Skeletal muscle tissue (tissue), 4 donors: ENCODE measurements around the gene S100A10. TPM values are rescaled to one million over a fixed set of nuclear protein-coding genes. Genes with fewer than 3 reads are reported as not detected.

Experiments
- H3K27ac ChIP-seq: one replicate; pipeline ENCODE4 v1.7.0; 2013; ENCODE audit warnings: mild to moderate bottlenecking, low read depth, low read length, inconsistent platforms
- H3K27me3 ChIP-seq, 3 donors: one replicate each; pipeline ENCODE4 v1.7.0; 2013; ENCODE audit warnings: low read length in 3 of 3; ENCODE audit not compliant: control insufficient read depth in 3 of 3, insufficient read depth in 3 of 3
- H3K36me3 ChIP-seq, 3 donors: one replicate each; pipeline ENCODE4 v1.7.0; 2013; ENCODE audit warnings: low read length in 3 of 3; ENCODE audit not compliant: control insufficient read depth in 3 of 3, insufficient read depth in 3 of 3
- H3K4me1 ChIP-seq, 3 donors: one replicate each; pipeline ENCODE4 v1.7.0; 2013; ENCODE audit warnings: low read length in 3 of 3, mild to moderate bottlenecking in 3 of 3; ENCODE audit not compliant: control insufficient read depth in 3 of 3, insufficient read depth in 3 of 3
- H3K4me3 ChIP-seq, 3 donors: one replicate each; pipeline ENCODE4 v1.7.0; 2013; ENCODE audit warnings: low read length in 3 of 3
- H3K9ac ChIP-seq, 3 donors: one replicate each; pipeline ENCODE4 v1.7.0; 2013; ENCODE audit warnings: low read length in 3 of 3, mild to moderate bottlenecking in 3 of 3, moderate library complexity in 2 of 3, low read depth in 1 of 3
- H3K9me3 ChIP-seq, 3 donors: one replicate each; pipeline ENCODE4 v1.7.0; 2013; ENCODE audit warnings: low read length in 3 of 3; ENCODE audit not compliant: control insufficient read depth in 3 of 3
- total RNA-seq: library from RNA; depleted of rRNA; stranded (reverse); fragments of >200 nt; gene quantifications from one replicate; pipeline ENCODE4 v1.2.3, GENCODE V29; 2014
- donor health status: Osteomylitis.

Gene S100A10
- total RNA-seq, 1 donor from 2014 or later, result 43.8 TPM

- Histone ChIP-seq H3K36me3 (no peaks in the 10 kb centered on the region), H3K4me3 (no peak overlapping the region), H3K27ac (no peak overlapping the region), H3K4me1 (no peaks in the 10 kb centered on the region), H3K9me3 (no peaks in the 10 kb centered on the region), H3K9ac (no peak overlapping the region), H3K27me3 (no peaks in the 10 kb centered on the region)
These were observed 40.1 kb downstream of the S100A10 start for GRCh38 chr1:151953409-151954094.

- no peaks in the 10 kb centered on the region for H3K4me1 ChIP-seq
- no peaks in the 10 kb centered on the region for H3K27me3 ChIP-seq
- no peak overlapping the region for H3K4me3 ChIP-seq
- H3K9ac ChIP-seq, result no peak overlapping the region
- no peak overlapping the region for H3K27ac ChIP-seq
- no peaks in the 10 kb centered on the region for H3K9me3 ChIP-seq
- H3K36me3 ChIP-seq, result no peaks in the 10 kb centered on the region
These were observed 40.8 kb downstream of the S100A10 start for GRCh38 chr1:151952811-151953210.

DNA sequence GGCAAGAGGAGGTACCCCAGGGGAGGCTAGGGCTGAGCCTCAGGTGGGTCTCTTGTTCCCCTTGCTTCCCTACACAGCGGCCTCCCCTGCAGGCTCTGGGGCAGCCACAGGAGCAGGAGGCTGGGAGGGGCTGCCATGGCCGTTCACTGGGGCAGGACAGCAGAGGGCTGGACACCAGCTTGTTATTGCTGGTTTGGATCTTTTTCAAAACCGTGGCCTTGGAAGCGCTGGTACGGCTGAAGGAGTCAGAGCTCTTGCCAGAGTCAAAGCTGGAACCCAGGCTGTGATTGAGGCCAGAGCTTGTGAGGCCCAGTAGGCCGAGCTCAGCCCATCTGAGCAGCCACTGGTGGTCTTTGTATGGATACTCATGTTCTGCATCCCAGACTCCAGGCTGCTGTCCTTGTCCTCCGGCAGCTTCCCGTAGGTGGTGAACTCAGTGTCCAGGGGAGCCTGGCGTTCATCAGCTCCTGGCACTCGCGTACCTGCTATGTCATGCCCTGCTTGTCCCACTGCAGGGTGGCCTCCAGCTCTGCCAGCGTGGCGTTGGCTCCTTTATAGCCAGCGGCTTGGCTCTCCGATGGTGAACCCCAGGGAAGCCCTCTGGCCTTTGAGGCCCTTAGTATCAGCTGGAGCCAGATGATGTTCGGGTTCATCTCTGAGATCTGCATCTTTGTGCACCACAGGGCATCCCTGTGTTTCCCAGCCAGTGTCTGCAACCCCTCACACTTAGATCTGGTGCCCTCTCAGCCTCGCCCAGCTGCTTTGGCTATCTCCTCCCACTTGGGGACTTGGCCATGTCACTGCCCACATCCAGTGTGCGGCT lies 44.1 kb downstream of the S100A10 start:
- Histone ChIP-seq H3K27me3 (no peaks in the 10 kb centered on the region), H3K4me3 (no peak overlapping the region), H3K4me1 (peaks cover 7 to 10% (median 10%) of the 10 kb centered on the region in 3 donors), H3K27ac (no peak overlapping the region), H3K9ac (no peak overlapping the region), H3K9me3 (no peaks in the 10 kb centered on the region), H3K36me3 (no peaks in the 10 kb centered on the region)

- no peak overlapping the region for H3K27ac ChIP-seq
- peaks cover 7 to 17% (median 16%) of the 10 kb centered on the region in 3 donors for H3K4me1 ChIP-seq
- H3K36me3 ChIP-seq, result no peaks in the 10 kb centered on the region
- no peak overlapping the region for H3K9ac ChIP-seq
- H3K4me3 ChIP-seq, result no peak overlapping the region
- H3K27me3 ChIP-seq, result no peaks in the 10 kb centered on the region
- no peaks in the 10 kb centered on the region for H3K9me3 ChIP-seq
These were observed 45.2 kb downstream of the S100A10 start for GRCh38 chr1:151948506-151948905.

GRCh38 chr1:151947140-151947539 lies 46.5 kb downstream of the S100A10 start:
- no peaks in the 10 kb centered on the region for H3K36me3 ChIP-seq
- peaks cover 7 to 17% (median 16%) of the 10 kb centered on the region in 3 donors for H3K4me1 ChIP-seq
- H3K9me3 ChIP-seq, result no peaks in the 10 kb centered on the region
- H3K9ac ChIP-seq, result no peak overlapping the region
- H3K4me3 ChIP-seq, result no peak overlapping the region
- no peak overlapping the region for H3K27ac ChIP-seq
- H3K27me3 ChIP-seq, result no peaks in the 10 kb centered on the region

GRCh38 chr1:151945725-151946722 lies 47.6 kb downstream of the S100A10 start:
- H3K9ac ChIP-seq, result no peak overlapping the region
- H3K4me1 ChIP-seq, result peaks cover 7 to 24% (median 19%) of the 10 kb centered on the region in 3 donors
- H3K27ac ChIP-seq, result peak overlapping the region; percentile 72
- no peaks in the 10 kb centered on the region for H3K27me3 ChIP-seq
- no peaks in the 10 kb centered on the region for H3K36me3 ChIP-seq
- no peak overlapping the region for H3K4me3 ChIP-seq
- H3K9me3 ChIP-seq, result no peaks in the 10 kb centered on the region

DNA sequence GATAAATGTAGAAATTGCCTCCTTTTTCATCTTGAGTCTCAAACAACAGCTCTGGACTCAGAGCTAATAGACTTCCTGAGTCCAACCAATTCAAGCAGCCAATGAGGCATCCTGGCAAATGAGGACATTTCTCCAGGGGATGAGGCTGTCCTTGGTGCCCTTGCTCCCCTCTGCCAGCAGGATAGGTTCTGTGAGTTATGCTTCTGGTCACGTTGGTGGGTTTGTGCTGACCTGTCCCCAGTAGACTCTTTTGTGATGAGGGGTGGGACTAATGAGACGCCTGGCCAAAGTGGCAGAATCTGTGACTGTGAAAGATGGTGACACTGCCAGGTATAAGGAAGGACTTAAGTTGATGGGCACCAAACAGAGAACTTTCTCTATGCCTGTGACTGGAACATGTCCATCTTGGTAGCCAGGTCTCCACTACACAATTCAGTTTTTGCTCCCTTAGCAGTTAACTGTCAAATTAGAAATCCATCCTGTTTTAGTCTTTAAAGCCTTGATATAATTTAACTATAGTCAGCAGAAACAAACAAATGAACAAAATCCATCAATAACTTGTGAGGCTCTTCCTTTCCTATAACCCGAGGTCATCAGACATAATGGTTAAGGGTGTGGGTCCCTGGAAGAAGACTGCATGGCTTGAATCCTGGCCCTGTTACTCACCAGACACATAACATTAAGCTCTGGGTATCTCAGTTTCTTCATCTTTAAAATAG lies 48.6 kb downstream of the S100A10 start:
- no peaks in the 10 kb centered on the region for H3K36me3 ChIP-seq
- H3K27ac ChIP-seq, result peak overlapping the region; percentile 72
- no peak overlapping the region for H3K4me3 ChIP-seq
- no peaks in the 10 kb centered on the region for H3K27me3 ChIP-seq
- H3K9me3 ChIP-seq, result no peaks in the 10 kb centered on the region
- H3K9ac ChIP-seq, result no peak overlapping the region
- peaks cover 7 to 24% (median 19%) of the 10 kb centered on the region in 3 donors for H3K4me1 ChIP-seq

- Histone ChIP-seq H3K9me3 (no peaks in the 10 kb centered on the region), H3K36me3 (no peaks in the 10 kb centered on the region), H3K4me1 (peaks cover 7 to 24% (median 19%) of the 10 kb centered on the region in 3 donors), H3K9ac (no peak overlapping the region), H3K27me3 (no peaks in the 10 kb centered on the region), H3K27ac (peak overlapping the region; percentile 72), H3K4me3 (no peak overlapping the region)
These were observed 49.4 kb downstream of the S100A10 start for GRCh38 chr1:151944126-151944856.

DNA sequence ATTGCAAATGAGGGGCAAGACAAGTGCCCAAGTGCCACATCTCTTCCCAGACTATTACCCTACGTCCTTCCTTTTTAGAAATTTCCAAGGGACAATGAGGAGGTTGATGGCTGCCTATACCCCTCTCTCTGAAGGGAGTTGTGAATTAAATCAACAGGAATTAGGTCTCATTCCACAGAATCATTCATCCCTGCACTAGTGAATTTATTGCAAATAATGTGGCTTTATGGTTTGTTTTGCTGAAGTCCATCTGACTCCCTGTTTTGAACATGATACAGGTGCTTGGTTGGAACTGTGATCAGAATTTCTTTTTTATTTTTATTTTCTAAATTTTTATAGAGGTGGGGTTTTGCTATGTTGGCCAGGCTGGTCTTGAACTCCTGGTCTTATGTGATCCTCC lies 50.1 kb downstream of the S100A10 start:
- peaks cover 7 to 24% (median 19%) of the 10 kb centered on the region in 3 donors for H3K4me1 ChIP-seq
- no peak overlapping the region for H3K9ac ChIP-seq
- H3K4me3 ChIP-seq, result no peak overlapping the region
- H3K27me3 ChIP-seq, result no peaks in the 10 kb centered on the region
- H3K36me3 ChIP-seq, result no peaks in the 10 kb centered on the region
- no peak overlapping the region for H3K27ac ChIP-seq
- no peaks in the 10 kb centered on the region for H3K9me3 ChIP-seq
